HG03045 (cell line): Measurements from ENCODE around the gene WHRN.

Source experiments
- ATAC-seq: cut with Tn5 transposase; IDR thresholded peaks from one replicate; pipeline ENCODE4 v1.9.1; 2021; ENCODE audit warnings: mild to moderate bottlenecking, moderate library complexity; ENCODE audit not compliant: unreplicated experiment

WHRN gene

GRCh38 chr9:114473447-114473801, 31.8 kb downstream of the WHRN start:
- ATAC-seq: no peak

GRCh38 chr9:114472765-114473446, 32.4 kb downstream of the WHRN start:
- ATAC-seq: no peak

GRCh38 chr9:114471157-114471556, 34.1 kb downstream of the WHRN start:
- no peak for ATAC-seq

GRCh38 chr9:114470581-114470980, 34.7 kb downstream of the WHRN start:
- no peak for ATAC-seq

- no peak for ATAC-seq
These were observed 35.2 kb downstream of the WHRN start for GRCh38 chr9:114470121-114470520.

GRCh38 chr9:114469091-114469853, 36.0 kb downstream of the WHRN start:
- no peak for ATAC-seq

GRCh38 chr9:114467910-114468309, 37.4 kb downstream of the WHRN start:
- ATAC-seq: no peak

GRCh38 chr9:114467226-114467750, 38.0 kb downstream of the WHRN start:
- no peak for ATAC-seq

- no peak for ATAC-seq
These were observed 39.1 kb downstream of the WHRN start for GRCh38 chr9:114465906-114466900.

GRCh38 chr9:114465417-114465816, 39.9 kb downstream of the WHRN start:
- no peak for ATAC-seq

GRCh38 chr9:114464281-114465051, 40.8 kb downstream of the WHRN start:
- no peak for ATAC-seq

- no peak for ATAC-seq
These were observed 42.5 kb downstream of the WHRN start for GRCh38 chr9:114462791-114463190.

- no peak for ATAC-seq
These were observed 43.8 kb downstream of the WHRN start for GRCh38 chr9:114461468-114461867.

GRCh38 chr9:114460513-114461199, 44.6 kb downstream of the WHRN start:
- no peak for ATAC-seq

- ATAC-seq: no peak
These were observed 45.8 kb downstream of the WHRN start for GRCh38 chr9:114459464-114459863.

GRCh38 chr9:114456929-114457328, 48.3 kb downstream of the WHRN start:
- ATAC-seq: no peak

- no peak for ATAC-seq
These were observed 50.6 kb downstream of the WHRN start for GRCh38 chr9:114454652-114455051.

GRCh38 chr9:114452219-114453165, 52.8 kb downstream of the WHRN start:
- ATAC-seq: no peak

GRCh38 chr9:114451707-114452031, 53.6 kb downstream of the WHRN start:
- ATAC-seq: no peak
